IMR-90 (cell line): Measurements from ENCODE around the gene FBRSL1.

Source experiments
- POLR2A ChIP-seq: IDR thresholded peaks from 2 replicates; pipeline ENCODE4 v1.6.1; 2012; ENCODE audit warnings: mild to moderate bottlenecking, low read depth, low read length
- SMC3 ChIP-seq: fragments of 150-350 bp; IDR thresholded peaks from 2 replicates; pipeline ENCODE4 v1.6.1; 2016; ENCODE audit warnings: low read depth, mild to moderate bottlenecking, antibody characterized with exemption, low read length, moderate library complexity
- TF ChIP-seq, protein P1 (sequence below): conservative IDR thresholded peaks from 2 replicates; pipeline ENCODE4 v1.5.1; 2012; ENCODE audit warnings: mild to moderate bottlenecking, low read depth, low read length, improper control_type of control experiment

- TF ChIP-seq, protein P1, sequence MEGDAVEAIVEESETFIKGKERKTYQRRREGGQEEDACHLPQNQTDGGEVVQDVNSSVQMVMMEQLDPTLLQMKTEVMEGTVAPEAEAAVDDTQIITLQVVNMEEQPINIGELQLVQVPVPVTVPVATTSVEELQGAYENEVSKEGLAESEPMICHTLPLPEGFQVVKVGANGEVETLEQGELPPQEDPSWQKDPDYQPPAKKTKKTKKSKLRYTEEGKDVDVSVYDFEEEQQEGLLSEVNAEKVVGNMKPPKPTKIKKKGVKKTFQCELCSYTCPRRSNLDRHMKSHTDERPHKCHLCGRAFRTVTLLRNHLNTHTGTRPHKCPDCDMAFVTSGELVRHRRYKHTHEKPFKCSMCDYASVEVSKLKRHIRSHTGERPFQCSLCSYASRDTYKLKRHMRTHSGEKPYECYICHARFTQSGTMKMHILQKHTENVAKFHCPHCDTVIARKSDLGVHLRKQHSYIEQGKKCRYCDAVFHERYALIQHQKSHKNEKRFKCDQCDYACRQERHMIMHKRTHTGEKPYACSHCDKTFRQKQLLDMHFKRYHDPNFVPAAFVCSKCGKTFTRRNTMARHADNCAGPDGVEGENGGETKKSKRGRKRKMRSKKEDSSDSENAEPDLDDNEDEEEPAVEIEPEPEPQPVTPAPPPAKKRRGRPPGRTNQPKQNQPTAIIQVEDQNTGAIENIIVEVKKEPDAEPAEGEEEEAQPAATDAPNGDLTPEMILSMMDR = no peak
- no peak for TF ChIP-seq POLR2A
- no peak for TF ChIP-seq SMC3
These were observed 42.6 kb upstream of the FBRSL1 start for GRCh38 chr12:132447327-132447720.
